BE2C (cell line): ENCODE data around the gene SDC4.
"Not testable (repeated sequence)": the region's sequence is repeated elsewhere in the genome, so short reads cannot be mapped to it uniquely, and the experiment has no call there.

ENCODE experiments used
- DNase-seq: peaks from one replicate; pipeline ENCODE4 v3.0.0-alpha.2; 2020
- H3K27me3 ChIP-seq: fragments of 250-450 bp; sonication (Bioruptor Pico); 2 replicates; pipeline ENCODE4 v1.5.1; 2020; ENCODE audit warnings: mild to moderate bottlenecking
- H3K36me3 ChIP-seq: fragments of 250-450 bp; sonication (Bioruptor Pico); 2 replicates; pipeline ENCODE4 v1.5.1; 2020; ENCODE audit warnings: mild to moderate bottlenecking
- H3K4me1 ChIP-seq: fragments of 250-450 bp; sonication (Bioruptor Pico); 2 replicates; pipeline ENCODE4 v1.5.1; 2020
- H3K4me3 ChIP-seq: 2 replicates; pipeline ENCODE4 v1.5.1; 2011; ENCODE audit warnings: low read depth, low read length
- H3K9me3 ChIP-seq: fragments of 250-450 bp; sonication (Bioruptor Pico); 2 replicates; pipeline ENCODE4 v1.5.1; 2020
- TF ChIP-seq, protein P1 (sequence below): IDR thresholded peaks from 2 replicates; pipeline ENCODE4 v1.5.1; 2012; ENCODE audit warnings: mild to moderate bottlenecking, low read depth, low read length

SDC4 gene

DNA sequence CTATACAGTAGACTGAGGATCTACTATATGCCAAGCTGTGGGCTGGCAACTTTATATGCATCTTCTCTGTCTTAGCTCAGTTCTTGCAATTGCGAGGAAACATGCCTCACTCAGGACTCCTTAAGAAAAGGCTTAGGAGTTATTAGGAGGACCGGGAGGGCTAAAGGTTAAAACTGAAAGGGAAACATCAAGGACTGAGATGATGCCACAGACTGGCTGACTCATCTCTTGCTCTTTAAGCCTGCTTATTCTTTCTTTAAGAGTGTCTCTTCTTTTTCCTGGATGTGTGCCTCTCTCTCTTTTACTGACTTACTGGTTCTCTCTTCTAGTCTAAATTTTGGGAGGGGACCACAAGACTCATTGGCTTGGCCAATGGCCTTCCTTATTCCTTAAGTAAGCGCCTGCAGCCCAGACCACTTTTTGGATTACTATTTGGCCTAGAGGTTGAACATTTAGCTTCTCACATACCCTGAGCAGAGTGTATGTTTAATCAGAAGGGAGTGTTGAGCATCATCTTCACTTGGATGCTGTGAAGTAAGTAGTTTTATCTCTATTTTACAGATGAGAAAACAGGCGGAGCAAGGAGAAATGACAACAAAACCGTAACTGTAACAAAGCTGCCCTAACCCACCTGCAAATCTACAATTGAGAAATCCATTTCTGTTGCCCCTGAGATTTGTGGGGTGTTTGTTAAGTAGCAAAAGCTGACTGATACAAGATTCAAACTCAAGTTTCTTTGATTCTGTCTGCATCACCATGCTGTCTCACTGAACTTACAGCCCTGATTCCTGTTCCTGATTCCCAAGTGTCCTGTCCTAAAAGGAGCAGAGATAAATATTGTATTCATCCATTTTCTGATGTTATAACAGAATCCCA is 7.2 kb upstream of the SDC4 start:
- no peak overlapping the region for H3K4me3 ChIP-seq
- no peaks in the 10 kb centered on the region for H3K27me3 ChIP-seq
- H3K36me3 ChIP-seq, result no peaks in the 10 kb centered on the region
- TF ChIP-seq, protein P1, sequence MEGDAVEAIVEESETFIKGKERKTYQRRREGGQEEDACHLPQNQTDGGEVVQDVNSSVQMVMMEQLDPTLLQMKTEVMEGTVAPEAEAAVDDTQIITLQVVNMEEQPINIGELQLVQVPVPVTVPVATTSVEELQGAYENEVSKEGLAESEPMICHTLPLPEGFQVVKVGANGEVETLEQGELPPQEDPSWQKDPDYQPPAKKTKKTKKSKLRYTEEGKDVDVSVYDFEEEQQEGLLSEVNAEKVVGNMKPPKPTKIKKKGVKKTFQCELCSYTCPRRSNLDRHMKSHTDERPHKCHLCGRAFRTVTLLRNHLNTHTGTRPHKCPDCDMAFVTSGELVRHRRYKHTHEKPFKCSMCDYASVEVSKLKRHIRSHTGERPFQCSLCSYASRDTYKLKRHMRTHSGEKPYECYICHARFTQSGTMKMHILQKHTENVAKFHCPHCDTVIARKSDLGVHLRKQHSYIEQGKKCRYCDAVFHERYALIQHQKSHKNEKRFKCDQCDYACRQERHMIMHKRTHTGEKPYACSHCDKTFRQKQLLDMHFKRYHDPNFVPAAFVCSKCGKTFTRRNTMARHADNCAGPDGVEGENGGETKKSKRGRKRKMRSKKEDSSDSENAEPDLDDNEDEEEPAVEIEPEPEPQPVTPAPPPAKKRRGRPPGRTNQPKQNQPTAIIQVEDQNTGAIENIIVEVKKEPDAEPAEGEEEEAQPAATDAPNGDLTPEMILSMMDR, result no peak
- no peaks in the 10 kb centered on the region for H3K9me3 ChIP-seq
- no peak for DNase-seq
- H3K4me1 ChIP-seq, result no peaks in the 10 kb centered on the region

DNA sequence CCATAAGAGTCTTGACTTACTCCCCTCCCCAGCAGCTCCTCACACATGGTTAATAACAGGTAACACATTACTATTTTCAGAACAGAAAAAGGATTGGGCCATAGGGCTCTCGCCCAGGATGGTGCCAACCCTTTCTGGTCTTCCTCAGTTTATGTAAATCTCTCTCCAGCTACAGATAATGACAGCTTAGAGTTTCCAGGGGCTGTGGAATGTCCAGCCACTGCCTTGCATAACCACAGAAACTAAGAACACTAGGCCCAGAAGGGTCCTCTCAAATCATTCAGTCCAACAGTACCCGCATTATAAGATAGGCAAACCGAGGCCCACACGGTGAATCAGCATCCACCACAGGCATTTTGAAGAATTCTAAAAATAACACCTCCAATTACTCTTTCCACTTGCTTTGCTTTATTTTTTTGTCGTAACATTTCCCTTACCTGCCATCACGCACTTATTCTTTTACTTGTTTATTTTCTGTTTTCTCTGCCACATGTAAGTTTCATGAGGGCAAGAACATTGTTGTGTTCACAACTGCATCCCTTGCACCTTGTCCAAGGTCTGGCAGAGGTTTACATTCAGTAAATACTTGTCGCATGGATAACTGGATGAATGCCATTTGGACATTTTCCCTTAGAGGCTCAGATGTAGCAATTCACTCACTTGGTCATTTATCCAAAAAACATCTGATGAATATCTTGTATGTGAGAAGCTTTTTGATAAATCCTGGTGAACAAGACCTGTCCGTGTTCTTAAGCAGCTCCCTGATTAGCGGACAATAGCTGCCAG is 6.4 kb upstream of the SDC4 start:
- Histone ChIP-seq H3K36me3 (no peaks in the 10 kb centered on the region), H3K4me1 (no peaks in the 10 kb centered on the region), H3K27me3 (no peaks in the 10 kb centered on the region), H3K9me3 (no peaks in the 10 kb centered on the region), H3K4me3 (no peak overlapping the region)
- TF ChIP-seq, protein P1, result no peak
- DNase-seq, result no peak

DNA sequence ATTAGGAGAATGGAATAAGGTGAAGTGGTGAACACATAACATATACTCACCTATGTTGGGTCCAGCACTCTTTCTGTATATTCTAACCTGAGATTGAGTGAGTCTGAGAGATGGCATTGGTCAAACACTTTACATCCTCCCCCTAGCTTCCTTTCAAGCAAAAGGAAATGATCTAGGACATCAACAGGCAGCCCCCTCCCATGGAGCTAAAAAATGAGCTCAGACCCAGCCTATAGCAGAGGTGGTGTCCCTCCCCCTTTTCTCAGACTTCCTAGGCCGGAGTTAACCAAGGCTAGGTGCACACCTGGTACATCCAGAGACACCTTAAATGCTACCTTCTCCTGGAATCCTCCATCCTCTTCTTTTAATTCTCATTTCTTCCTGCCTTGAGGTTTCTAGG is 5.5 kb upstream of the SDC4 start:
- no peak for DNase-seq
- Histone ChIP-seq H3K27me3 (no peaks in the 10 kb centered on the region), H3K36me3 (no peaks in the 10 kb centered on the region), H3K4me3 (no peak overlapping the region), H3K9me3 (no peaks in the 10 kb centered on the region), H3K4me1 (no peaks in the 10 kb centered on the region)
- TF ChIP-seq, protein P1, result no peak

DNA sequence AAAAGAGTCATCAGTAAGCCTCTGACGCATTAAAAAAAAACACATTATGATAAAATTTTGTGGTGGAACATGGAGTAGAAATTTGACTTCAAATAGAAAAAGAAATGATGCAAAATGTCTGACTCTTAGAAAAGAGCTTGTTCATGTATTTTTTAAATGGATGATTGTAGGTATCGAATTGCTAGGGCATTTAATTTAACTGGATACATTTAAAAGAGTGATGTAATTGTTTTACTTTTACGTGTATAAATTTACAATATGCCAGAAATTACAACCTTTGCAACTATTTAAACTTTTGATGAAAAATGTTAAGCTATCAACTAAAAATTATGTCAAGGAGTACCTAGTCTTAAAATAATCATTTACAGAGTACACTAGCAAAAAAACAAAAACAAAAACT is 4.5 kb upstream of the SDC4 start:
- Histone ChIP-seq H3K36me3 (no peaks in the 10 kb centered on the region), H3K27me3 (no peaks in the 10 kb centered on the region), H3K4me3 (no peak overlapping the region), H3K9me3 (no peaks in the 10 kb centered on the region), H3K4me1 (no peaks in the 10 kb centered on the region)
- no peak for DNase-seq
- TF ChIP-seq, protein P1, result no peak

DNA sequence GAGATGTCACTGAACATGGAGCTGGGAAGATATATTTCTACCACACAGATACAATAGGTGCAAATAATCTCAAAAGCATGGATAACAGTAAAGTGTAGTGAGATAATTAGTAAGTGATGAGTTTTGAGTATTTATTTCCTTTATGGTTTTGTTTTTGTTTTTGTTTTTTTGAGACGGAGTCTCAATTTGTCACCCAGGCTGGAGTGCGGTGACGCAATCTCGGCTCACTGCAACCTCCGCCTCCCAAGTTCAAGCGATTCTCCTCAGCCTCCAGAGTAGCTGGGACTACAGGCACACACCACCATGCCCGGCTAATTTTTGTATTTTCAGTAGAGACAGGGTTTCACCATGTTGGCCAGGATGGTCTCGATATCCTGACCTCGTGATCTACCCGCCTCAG is 2.6 kb upstream of the SDC4 start:
- not testable (repeated sequence) for H3K4me1 ChIP-seq, H3K4me3 ChIP-seq, DNase-seq, H3K9me3 ChIP-seq, H3K36me3 ChIP-seq, H3K27me3 ChIP-seq

DNA sequence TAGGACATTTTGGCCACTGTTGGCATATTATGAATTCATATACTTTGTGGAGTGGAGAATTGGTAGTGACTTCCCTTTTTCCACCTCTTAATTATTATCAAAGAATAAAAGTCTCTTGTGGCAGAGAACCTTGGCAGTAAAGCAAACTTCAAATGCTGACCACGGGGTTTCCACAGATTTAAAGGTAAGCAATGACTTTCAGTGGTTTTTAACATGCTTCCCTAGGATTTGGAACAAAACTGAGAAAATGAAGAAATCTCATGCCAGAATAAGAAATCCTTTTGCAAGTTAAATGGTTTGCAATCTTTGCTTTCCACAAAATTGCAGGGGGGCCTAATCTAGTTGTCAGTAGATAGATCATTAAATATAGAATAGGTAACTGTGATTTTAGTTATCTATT is 2.0 kb upstream of the SDC4 start:
- no peaks in the 10 kb centered on the region for H3K36me3 ChIP-seq

More for the DNA sequence above, 2.0 kb upstream of the SDC4 start:
- H3K4me3 ChIP-seq, result no peak overlapping the region
- TF ChIP-seq, protein P1, result no peak
- H3K9me3 ChIP-seq, result no peaks in the 10 kb centered on the region
- H3K27me3 ChIP-seq, result no peaks in the 10 kb centered on the region; the same call in 1 of the 2 replicates
- no peaks in the 10 kb centered on the region for H3K4me1 ChIP-seq
- DNase-seq, result no peak
